Inflammatory macrophage treated with lipopolysaccharide for 1 hour (primary cell): ENCODE results near the gene KLHL29.

ENCODE experiments used
- DNase-seq, 2 donors: peaks; one replicate each; pipeline ENCODE4 v3.0.0-alpha.2; 2020 to 2022

Gene KLHL29

DNA sequence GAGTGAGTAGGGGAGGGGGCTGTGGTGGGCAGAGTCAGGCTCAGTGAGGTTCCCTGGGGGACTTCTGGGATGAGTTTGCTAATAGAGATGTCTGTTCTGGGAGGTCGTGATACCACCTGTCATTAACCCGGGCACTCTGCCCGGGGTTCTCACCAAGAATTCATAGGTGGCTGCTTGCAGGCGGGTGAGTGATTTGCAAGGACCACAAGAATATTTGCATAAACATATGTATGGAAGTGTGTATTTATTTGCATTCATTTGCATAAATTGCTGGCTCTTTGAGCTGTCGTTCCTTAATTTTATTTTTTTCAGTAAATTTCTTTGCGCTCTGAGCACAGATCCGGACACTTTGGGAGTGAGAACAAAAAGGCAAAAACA, 282.0 kb downstream of the KLHL29 start:
- DNase-seq = no peak

DNA sequence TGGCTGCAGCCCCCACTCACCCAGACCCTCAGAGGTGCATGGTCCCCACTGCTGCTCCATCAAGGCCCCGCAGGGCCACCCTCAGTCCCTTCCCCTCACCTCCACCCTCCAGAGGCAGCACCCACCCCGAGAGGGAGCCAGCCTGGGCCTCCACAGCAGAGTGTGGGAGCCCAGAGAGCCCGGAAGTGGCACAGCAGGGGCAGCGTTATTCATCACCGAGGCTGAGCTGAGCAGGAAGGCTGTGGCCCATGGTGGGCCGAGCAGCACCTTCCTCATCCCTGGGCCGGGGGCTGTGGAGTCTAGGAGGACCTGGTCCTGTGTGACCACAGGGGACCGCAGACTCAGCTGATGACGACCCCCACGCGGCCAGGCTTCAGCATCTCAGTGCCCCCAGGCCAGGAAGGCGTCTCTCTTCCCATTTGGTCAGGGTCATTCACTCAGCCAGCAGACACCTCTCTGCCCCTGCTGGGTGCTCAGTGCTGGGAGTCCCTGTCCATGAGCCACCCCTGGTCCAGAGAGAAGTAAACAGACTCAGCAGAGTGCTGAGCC, 283.9 kb downstream of the KLHL29 start:
- DNase-seq = no peak

DNA sequence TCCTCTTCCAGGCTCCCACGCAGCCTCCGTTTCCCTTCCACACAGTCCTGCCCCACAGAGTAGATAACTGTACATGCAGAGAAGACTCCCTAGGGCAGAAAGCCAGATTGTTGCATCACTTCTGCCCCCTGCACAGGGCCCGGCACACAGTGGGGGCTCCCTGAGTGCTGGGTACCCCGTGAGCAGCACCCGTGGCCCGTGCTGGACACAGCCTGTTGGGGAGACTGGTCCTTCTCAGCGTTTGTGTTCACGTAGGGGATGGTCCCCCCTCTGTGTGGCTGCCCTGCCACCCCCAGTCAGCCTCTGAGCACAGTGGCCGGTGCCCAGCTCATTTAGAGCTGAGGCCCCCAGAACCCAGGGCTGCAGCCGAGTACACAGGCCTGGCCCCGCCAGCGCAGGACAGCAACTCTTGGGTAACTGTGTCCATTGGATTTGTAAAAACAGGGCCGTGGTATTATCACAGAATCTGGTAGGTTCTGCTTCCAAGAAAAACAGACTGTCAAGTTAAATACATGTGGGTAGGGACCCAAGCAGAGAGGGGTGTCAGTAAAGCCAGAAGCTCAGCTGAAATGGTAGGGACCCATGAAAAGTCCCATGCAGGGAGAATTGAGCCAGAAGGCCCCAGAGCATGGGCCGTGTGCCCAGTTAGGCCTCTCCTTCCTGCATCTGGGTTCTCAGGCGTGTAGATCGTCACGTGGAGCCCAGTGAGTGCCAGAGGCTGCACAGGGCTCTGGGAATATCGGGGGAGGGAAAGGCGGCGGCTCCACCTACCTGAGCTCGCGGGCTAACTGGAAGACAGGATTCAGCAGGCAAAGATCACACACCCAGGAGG, 284.6 kb downstream of the KLHL29 start:
- DNase-seq = no peak

DNA sequence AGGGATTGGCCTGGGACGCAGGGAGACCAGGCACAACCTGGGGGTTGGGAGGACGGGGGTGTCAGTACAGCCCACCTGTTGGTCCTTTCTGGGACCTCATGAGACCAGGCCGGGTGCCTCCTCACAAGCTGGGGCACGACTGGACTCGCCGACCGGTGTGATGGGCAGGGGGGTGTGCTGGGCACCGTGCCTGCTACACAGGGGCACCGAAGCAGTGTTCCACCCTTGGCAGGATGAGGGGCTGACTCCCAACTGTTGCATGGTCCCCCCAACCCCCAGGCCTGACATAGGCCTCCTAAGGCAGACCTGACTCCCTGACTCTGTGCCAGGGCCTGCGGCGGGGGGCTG, 285.2 kb downstream of the KLHL29 start:
- DNase-seq = no peak

DNA sequence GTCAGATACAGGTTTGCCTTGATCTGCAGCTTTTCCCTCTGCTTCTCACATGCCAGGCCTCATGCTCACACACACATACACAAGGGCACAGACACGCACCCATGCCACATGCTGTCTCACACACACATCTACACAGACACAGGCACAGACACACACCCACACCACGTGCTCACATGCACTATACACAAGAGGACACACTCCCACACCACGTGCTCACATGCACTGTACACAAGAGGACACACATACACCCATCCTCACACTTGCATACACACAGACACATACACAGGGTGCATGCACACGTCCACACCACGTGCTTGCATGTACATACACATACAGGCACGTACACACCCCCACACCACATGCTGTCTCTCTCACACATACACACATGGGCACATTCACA, 288.1 kb downstream of the KLHL29 start:
- DNase-seq = no peak

DNA sequence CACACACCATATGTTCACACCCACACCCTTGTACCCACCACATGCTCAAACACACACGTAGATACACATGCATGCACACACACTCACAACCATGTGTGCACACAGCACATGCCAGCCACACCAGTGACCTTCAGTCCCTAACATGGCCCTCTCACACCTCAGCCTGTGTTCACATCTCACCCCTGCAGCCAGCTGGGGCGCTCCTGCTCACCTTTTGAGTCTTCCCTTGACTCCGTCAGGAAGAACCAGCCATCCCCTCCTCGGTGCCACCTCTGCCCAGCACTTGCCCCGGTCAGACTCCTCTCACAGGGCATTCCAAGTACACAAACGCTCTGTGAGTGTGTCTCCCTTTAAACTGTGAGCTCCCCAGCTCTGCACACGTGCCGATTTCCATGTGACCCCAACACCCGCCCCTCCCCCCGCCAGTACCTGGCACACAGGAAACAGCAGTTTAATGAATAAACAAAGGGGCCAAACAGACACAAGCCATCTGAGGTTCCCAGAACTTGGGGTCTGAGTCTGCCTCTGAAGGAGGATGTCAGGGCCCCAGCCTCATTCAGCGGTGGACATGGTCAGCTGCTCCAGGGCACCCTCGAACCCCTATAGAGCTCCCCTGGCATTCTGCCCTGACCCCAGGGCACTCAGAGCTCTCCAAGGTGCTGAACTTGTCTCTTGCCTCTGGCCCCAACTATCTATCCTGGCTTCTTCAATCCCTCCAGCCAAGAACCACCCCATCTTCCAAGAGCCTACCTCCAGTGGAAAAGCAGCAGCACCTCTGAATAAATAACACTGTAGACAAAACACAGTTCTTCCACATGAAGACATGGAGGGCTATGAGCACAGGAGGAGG, 289.1 kb downstream of the KLHL29 start:
- peak in 1 of 2 donors; percentile 4 for DNase-seq

DNA sequence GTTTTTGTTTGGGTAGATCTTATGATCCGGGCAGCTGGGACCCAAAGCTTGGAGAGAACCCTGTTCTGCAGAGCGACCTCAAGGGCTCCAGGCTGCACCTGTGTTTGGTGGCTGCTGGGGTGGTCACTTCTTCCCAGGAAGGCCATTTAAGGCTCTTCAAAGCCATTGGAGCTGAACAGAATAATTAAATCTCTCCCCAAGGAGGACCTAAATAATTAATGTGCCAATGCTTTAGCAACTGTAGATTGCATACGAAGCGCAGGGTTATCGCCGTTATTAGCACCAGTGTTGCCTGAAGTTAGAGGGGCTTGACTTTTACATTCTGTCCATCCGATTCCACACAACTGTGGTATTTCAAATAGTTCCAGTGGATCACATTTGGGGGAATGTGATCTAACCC, 290.5 kb downstream of the KLHL29 start:
- no peak for DNase-seq

DNA sequence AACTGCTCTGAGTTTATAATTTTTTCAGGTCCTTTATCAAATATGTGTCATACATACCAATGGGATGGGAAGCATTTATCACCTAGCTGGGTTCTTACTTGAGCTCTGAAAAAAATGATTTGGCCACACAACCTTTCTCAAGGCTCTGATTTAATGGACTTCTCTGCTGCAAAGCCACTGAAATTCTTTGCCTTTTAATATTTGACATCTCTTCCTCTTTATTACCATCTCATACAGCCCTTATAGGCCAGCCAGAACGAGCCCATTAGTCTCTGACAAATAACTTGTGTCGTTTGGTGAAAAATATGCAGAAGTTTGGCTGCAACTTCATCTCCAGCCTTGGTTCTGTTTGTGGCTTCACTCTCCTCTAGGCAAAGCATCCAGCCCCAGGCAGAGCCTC, 292.9 kb downstream of the KLHL29 start:
- no peak for DNase-seq

DNA sequence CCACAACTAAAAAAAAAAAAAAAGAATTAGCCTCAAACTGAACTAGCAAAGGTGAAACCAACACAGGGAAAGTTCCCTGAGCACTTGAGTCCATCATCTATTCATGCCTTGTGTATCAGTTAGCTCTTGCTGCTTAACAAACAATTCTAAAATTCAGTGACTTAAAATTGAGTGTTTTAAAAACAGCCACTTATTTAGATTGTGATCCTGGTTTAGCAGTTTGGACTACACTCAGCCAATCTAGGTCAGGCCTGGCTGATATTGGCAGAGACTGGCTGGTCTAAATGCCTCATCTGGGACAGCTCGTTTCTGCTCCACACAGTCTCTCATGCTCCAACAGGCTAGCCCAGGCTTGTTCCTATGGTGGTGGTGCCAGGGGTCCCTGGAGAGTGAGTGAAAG, 294.1 kb downstream of the KLHL29 start:
- DNase-seq = no peak

DNA sequence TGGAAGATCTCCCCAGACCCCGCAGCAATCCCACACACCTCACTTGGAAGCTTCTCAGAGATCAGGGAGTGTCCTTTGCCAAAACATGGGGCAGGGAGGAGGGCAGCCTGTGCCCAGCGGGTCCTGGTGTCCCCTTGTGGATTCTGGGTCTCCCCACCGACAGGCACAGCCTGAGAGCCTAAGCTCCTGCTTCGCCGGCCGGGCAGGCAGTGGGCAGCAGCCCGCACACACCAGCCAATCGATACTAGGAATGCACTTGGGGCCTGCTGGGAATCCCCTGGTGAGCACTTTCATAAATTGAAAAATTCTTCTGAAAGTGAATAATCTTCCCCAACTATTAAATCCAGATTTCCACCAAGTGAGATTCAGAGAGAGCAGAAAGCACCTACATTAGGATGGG, 296.0 kb downstream of the KLHL29 start:
- no peak for DNase-seq

DNA sequence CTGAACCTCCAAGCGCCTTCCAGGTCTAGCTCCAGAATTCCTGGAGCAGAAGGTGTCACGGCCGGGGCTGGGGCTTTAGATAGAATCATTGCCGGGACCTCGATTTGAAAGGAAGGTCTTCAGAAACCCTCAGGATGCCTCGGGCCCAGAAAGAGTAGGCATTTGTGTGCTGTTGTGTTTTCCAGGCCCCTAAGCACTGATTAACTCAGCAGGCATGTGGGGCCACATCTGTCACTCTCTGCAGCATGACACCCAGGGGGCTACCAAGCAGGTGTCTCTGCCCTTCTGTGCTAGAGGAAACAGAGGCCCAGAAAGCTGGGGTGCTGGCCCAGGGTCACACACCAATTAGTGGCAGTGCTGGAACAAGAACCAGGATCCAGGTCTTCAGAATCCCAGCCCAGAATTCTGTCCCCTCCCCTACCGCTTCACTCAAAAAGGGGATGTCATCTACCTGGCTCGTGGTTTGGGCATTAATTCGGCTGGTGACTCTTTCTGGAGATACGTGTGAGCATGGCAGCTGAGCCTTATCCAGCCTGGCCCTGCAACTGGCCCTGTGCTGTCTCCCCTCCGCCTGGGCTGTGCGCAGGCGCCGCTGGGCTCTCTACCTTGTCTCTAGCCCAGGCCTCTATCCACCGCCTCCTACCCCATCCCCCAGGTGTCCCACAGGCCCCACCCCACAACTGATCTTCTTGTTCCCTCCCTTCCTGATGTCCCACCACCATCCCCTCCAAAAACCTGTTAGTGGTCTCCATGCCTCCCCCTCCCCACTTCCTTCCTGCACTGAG, 296.6 kb downstream of the KLHL29 start:
- DNase-seq = no peak

DNA sequence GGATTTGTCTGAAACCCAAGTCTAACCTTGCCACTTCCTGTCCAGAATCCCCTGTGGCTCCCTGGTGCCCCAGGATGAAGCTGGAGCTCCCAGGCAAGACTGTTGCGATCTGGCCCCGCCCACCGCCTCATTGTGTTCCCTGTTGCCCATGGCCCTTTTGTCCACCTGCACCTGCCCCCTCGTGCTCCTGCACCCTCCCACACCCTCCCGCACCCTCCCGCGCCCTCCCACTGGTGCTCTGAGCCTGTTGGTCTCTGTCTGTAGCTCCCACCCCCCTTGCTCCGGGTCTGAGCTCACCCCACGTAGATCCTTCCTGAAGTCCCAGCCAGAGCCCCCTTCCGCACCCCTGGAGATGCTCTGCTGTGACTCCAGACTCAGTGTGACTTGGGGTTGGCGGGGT, 297.5 kb downstream of the KLHL29 start:
- no peak for DNase-seq

DNA sequence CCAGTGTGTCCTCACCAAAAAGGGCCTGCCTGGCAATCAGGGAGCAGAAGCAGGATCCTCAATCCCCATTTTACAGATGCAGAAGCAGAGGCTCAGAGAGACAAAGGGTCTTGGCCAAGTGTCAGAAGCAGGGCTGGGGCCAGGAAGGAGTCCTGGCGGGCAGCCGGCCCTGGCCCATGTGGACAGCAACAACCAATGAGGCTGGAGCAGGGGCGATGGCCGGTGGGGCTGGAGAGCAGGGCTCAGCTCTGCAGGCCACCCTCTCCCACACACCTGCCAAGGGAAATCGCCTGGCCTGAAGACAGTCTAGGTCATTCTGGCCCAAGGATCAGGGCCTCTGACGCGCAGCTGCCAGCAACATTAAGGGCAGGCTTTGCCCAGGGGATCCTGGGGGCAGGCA, 298.0 kb downstream of the KLHL29 start:
- no peak for DNase-seq

DNA sequence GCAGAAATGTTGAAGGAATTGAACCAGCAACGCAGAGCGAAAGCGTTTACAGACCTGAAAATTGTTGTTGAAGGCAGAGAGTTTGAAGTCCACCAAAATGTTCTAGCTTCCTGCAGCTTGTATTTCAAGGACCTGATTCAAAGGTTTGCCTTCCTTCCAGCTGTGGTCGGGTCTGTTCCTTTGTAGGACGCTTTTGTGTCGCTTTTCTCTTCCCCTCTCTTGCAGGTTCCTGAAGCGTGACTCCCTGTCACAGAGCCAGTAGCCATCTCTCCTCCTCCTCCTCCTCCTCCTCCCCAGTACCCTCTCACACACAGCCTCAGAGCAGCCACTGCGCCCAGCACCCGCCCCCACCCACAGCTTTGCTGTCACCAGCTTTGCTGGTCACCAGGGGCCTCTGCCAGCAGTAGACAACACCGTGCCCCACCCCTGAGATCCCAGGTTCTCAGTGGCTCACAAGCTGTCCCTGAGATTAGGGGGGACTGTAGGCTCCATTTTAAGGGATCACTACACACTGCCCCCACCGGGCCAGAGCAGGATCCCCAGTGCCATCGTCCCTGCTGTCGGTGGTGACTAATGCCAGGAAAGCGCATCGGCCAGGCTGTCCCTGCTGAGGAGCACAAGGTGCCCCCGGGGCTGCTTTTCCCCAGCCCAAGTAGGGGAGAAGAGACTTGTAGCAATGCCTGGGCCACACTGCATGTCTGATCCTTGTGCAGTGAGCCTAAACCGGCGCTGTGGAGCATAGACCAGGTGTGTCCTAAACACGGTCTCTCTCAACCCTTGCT, 299.6 kb downstream of the KLHL29 start:
- peak in 1 of 2 donors; percentile 14 for DNase-seq

DNA sequence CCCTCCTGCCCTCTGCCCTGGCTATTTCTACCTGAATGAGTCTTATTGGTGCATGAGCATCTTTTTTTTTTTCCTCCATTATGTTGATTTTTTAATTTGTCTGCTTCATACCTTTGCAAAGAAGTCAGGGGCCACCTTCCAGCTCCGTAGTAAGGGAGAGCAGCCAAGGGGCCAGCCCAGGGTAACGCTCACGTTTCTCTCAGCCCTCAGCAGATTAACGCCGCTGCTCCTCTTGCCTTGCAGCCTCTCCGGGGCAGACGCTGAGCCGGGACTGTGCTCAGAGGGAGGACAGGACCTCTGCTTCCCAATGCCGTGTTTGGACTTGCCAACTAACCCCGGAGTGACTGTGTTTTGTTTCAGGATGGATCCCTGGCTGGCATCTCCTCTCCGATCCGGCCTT, 300.2 kb downstream of the KLHL29 start:
- no peak for DNase-seq

DNA sequence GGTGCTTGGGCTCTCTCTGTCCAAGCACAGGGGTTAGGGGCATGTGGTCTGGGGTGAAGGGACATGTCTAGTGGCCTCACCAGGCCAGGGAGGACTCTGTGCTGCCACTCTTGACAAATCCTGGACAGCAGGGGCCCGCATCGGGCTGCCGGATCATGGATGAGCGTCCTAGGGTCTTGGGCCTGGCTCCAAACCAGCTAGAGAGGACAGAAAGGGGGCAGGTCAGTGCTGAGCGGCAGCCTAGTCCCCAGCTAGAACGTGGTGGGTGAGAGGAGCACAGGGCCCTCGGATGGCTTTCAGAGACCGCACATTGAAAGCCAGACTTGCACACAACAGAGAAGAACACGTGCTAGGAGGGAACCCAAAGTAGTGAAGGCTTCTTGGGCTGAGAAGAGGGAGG, 300.7 kb downstream of the KLHL29 start:
- DNase-seq = no peak

DNA sequence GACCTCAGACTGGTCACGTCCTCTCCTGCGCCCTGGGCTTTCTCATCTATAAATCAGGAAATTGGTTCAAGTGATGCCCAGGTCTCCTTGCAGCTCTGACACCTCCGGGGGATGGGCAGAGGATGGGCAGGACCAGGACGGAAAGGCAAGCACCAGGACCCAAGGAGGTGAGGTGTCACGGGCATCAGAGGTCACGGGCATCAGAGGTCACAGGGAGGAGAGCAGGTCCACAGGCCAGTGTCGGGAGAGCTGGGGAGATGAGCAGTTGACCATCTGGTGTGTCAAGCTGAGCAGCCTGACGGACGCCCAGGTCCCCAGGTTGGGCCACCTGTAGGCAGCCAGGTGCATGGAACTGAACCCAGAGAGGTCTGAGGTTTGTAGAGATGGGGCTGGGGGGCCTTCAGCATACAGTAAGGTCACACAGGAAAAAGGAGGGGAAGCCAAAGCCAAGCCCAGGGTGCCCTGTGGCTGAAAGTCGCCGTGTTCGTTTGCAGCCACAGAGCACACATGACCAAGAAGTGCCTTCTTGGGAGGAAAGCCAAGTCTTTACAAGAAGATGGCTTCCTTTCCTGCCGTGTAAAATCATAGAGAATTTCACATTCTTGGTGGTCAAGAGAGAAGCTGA, 301.5 kb downstream of the KLHL29 start:
- no peak for DNase-seq

DNA sequence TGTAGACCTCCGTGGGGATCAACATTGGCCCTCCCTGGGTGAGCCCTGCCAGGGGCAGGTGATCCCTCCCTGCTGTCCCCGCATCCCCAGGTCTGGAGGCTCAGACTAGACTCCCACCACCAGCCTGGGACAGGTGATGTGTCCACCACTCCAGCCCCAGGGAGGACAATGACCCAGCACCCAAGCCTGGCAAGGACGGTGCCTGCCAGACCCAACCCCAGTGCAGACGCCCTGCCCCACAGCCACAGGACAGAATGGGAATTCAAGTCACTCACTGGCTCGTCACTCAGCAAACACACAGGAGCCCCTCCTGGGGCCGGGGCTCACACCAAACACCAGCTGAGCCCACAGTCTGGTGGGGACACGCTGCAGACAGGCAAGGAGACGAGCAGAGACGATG, 302.2 kb downstream of the KLHL29 start:
- DNase-seq = no peak

DNA sequence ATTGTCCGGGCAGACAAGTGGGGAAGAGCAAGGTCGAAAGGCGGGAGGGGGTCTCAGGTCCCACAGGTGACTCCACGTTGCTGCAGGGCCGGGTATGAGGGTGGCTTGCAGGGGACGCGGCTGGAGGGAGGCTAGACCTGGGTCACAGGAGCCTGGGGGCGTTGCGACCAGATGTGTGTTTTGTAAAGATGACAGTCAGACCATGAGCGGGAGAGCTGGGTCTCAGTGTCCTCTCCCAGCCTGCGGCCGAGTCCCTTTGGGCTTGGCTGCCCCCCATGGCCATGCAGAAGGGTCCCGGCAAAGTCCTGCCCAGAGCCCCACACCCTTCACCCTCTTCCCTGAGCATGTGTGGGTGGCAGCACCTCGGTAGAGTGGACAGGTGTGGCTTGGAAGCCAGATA, 302.7 kb downstream of the KLHL29 start:
- no peak for DNase-seq

DNA sequence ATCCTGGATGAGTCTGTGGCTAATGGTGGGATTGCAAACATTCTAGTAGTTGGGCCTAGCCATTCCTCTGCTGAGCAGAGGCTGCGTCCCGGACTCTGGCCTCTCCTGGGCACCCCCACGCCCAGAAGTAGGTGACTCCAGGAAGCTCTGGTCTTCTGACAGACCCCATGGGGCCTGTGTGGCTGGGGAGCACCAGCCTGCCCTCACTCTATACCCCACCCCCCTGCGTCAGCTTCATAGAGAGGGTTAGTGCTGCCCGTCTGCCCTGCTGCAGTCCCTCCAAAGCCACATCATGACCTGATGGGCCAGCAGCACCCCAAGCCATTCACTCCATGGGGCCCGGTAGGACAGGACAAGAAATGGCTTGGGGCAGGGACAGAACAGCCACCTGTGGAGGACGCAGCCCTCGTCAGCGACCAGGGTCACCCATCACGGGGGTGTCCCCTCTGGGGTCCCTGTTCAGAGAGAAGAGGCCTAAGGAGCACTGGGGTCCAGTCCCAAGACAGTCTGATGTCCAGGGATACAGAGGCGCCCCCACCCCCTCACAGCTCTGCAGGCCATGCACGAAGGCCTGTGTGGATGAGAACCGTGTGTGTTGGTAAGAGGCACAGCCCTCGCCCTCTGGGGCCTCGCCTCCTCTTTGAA, 303.6 kb downstream of the KLHL29 start:
- no peak for DNase-seq

DNA sequence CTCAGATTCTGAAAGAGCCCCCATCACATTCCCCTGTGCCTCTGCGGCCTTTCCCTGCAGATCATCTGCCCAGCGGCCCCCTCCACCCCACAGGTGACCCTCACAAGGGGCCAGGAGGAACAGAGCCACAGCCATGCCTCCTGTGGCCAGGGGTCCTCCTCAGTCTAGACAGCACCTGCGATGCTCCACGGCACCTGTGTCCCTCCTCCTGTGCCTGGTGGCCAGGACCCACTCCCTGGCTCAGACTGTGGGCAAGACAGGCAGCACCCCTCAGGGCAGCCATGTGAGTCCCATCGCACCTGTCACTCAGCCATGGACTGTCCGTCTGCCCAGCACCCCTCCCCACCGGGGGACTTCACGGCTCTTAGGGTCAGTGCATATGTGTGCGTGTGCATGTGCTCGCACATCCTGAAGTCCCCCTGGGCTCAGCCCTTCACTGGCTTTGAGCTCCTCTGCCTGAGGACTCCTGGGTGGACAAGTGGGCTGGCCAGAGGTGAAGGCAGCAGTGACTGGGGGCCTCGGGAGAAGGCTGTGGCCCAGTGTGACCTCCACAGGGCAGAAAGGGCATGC, 304.2 kb downstream of the KLHL29 start:
- no peak for DNase-seq
